Posterior cingulate gyrus (tissue), 11 donors: ENCODE results near the gene SAMD3.
"Not testable (repeated sequence)": the region's sequence is repeated elsewhere in the genome, so short reads cannot be mapped to it uniquely, and the experiment has no call there.

Experiments used
- DNase-seq, 10 donors: peaks; one replicate each; pipeline versions ENCODE4 v3.0.0 to v3.0.0-alpha.2; 2020 to 2021; ENCODE audit warnings: mixed read lengths in 3 of 10
- intact Hi-C: fragments of 100-400 bp; cut with DNase I; formaldehyde crosslinking; loops from one replicate; pipeline ENCODE4 v1.15.1; 2023

SAMD3 gene

DNA sequence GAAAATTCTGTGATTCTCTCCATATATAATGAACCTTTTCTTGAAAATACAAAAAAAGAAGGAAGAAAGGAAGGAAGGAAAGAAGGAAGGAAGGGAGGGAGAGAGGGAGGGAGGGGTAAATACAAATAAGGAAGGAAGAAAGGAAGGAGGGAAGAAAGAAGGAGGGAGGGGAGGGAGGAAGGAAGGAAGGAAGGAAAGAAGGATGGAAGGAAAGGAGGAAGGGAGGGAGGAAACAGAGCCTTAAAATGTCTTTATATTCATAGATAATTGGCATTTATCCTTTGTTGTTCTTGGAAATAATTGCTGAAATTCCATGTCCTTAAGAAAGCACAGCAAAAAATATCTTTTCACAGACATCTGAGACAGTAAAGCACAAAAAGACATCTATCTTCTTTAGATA lies 40.3 kb downstream of the SAMD3 start:
- no peak for DNase-seq
- intact Hi-C loops = no loop called here

- DNase-seq = no peak
- intact Hi-C loops = no loop called here
Measured at GRCh38 chr6:130178692-130179091, 44.1 kb downstream of the SAMD3 start.

- DNase-seq = no peak
- intact Hi-C loops = no loop called here
Measured at GRCh38 chr6:130176378-130176777, 46.4 kb downstream of the SAMD3 start.

DNA sequence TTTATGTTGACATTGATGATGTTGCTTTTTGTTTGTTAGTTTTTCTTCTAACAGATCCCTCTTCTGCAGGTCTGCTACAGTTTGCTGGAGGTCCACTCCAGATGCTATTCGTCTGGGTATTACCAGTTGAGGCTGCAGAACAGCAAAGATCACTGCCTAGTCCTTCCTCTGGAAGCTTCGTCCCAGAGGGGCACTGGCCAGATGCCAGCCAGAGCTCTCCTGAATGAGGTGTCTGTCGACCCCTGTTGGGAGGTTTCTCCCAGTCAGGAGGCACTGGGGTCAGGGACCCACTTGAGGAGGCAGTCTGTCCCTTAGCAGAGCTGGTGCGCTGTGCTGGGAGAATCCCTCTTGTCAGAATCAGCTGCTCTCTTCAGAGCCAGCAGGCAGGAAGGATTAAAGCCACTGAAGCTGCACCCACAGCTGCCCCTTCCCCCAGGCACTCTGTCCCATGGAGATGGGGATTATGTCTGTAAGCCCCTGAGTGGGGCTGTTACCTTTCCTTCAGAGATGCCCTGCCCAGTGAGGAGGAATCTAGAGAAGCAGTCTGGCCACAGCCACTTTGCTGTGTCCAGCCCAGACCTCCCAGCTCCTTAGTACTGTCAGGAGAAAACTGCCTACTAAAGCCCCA lies 49.3 kb downstream of the SAMD3 start:
- intact Hi-C loops, DNase-seq: not testable (repeated sequence)

DNA sequence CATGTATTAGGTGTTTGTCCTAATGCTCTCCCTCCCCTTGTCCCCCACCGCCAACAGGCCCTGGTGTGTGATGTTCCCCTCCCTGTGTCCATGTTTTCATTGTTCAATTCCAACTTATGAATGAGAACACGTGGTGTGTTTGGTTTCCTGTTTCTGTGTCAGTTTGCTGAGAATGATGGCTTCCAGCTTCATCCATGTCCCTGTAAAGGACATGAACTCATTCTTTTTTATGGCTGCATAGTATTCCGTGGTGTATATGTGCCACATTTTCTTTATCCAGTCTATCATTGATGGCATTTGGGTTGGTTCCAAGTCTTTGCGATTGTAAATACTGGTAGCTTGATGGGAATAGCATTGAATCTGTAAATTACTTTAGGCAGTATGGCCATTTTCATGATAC lies 52.6 kb downstream of the SAMD3 start:
- DNase-seq, intact Hi-C loops: not testable (repeated sequence)

DNA sequence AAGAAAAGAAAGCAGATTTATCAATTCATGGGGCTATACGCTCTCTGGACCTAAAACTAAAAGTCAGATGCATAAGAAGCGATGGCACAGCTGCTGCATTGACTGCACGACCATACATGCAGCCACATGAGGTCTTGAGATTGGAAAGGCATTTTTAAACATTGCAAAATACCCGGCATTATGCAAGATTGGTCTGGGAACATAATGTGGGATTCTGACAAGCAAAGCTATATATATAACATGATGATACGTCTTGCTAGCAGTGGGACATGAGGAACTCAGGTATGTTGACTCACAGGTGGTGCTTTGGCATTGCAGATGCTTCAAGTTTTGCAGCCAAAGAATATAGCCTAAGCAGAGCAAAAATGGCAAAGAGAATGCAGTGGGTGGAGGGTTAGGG lies 55.1 kb downstream of the SAMD3 start:
- no peak for DNase-seq
- intact Hi-C loops = no loop called here

DNA sequence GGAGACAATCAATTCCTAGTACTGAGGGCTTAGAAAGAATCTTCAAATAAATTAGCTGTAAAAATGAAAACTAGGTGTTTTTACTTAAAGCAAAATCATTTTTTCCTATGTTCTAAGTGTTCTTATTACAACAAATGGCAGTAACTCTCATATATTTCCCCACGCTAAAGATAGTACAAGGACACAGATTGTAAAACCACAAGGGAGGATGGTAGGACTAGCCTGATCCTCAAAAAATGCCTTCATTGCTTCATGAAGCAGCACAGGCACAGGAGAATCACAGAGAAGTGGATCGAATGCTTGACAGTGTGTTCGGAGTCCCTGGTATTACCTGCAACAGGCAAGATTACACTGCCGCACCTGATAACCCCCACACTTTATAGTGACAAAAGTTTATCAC lies 58.5 kb downstream of the SAMD3 start:
- DNase-seq = no peak
- intact Hi-C loops = no loop called here

GRCh38 chr6:130163266-130163665 lies 59.5 kb downstream of the SAMD3 start:
- intact Hi-C loops = no loop called here
- DNase-seq = no peak

- intact Hi-C loops = no loop called here
- no peak for DNase-seq
Measured at GRCh38 chr6:130162421-130162820, 60.3 kb downstream of the SAMD3 start.

DNA sequence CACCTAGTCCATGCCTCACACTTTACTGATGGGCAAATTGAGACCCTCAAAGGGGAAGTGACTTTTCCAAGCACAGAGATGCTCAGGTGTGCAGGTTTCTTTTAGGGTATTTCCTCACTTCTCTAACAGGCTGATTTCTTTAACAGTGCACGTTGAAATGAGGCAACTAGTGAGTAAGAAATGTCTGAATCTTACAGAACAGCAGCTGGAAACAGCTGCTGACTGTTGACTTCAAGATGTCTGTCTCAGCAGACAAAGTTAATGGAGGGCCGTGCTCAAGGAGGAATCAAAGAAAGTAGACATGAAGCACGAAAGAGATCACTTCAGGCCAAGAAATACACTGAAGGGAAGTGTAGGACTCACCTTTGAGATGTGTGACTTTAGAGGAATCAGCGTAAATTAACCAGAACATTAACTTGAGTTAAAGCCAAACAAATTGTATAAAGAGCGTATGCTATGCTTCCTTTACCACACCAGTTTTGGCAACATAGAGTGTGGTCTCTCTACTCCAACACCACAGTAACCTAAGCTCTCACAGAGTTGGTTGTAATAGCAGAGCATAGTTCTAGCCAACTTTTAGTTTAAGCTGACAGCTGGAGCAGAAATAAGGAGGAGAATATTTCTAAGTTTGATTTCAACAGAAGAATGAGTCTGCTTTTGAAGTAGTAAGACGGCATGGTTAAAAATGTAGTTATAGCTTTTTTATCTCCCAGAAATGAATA lies 60.9 kb downstream of the SAMD3 start:
- intact Hi-C loops = no loop called here
- DNase-seq = no peak

- intact Hi-C loops = no loop called here
- DNase-seq = no peak
Measured at GRCh38 chr6:130159956-130160355, 62.8 kb downstream of the SAMD3 start.

DNA sequence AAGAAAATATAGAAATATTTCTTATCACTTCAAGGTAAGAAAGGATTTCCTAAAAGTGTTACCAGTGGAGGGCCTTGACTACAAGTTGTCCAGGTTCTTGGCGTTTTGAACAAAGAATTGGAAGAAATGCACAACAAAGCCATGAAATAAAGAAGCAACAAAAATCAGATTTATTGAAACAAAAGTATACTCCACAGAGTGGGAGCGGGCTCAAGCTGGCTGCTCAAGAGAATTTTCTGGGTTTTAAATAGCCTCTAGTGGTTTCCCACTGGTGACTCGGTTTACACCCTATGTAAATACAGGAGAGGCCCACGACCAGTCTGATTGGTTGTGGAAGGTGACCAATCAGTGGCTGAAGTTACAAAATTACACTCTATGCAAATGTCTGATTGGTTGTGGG lies 64.2 kb downstream of the SAMD3 start:
- DNase-seq = no peak

GRCh38 chr6:130158056-130158455 lies 64.7 kb downstream of the SAMD3 start:
- intact Hi-C loops = no loop called here
- DNase-seq = no peak

More for the DNA sequence above, 64.2 kb downstream of the SAMD3 start:
- intact Hi-C loops = no loop called here

DNA sequence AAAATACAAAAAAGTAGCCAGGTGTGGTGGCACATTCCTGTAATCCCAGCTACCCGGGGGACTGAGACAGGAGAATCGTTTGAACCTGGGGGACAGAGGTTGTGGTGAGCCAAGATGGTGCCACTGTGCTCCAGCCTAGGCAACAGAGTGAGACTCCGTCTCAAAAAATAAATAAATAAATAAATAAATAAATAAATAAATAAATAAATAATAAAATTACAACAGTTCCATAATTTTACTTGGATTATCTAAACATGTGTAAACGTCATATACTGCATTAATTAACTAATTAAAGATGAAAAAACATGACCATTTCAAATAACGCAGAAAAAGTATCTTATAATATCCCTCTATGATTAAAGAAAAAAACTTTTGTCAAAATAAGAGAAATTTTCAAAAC lies 65.8 kb downstream of the SAMD3 start:
- intact Hi-C loops = no loop called here

DNA sequence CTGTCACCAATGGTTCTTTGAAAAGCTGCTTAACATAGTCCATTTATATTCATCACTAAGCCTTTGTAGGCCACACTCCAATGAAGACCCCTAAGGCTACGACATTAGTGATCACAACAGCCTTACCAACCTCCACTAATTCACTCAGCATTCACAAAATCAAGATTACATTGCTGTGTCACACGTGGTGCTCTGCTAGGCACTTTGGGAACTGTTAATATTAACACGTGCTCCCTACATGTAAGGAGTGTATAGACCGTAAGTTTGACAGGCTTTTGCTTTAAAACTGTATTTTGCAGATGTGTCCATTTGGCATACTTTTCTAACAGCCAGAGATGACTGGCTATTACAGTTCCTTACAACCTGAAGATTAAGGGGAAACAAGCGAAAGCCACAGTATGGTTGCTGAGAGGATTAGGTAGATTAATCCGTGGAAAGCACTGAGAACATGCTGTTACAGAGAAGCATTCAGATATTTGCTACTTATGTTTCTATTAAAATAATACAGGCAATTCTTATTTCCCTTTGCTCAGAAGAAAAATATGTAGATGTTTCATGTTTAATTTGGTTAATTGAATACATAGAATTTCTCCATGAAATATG lies 69.7 kb downstream of the SAMD3 start:
- intact Hi-C loops = no loop called here
- DNase-seq = no peak

More for the DNA sequence above, 65.8 kb downstream of the SAMD3 start:
- no peak for DNase-seq

DNA sequence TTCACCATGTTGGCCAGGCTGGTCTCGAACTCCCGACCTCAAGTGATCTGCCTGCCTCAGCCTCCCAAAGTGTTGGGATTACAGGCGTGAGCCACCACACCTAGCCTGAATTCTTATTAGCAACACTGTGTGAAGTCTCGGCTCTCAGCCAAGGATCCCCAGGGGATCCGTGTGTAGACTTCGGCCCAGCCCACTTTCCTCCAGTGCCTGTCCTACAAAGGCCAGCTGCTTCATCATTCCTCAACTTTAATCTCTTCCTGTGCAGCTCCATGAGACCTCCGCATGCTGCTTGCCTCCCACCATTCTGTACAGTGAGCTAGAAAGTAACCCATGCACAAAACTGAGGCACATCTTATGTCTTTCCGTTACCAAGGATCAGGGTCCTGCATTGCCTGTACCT lies 71.8 kb downstream of the SAMD3 start:
- intact Hi-C loops = no loop called here
- DNase-seq = no peak

- DNase-seq, intact Hi-C loops: not testable (repeated sequence)
Measured at GRCh38 chr6:130149016-130149415, 73.7 kb downstream of the SAMD3 start.

GRCh38 chr6:130148181-130148580 lies 74.6 kb downstream of the SAMD3 start:
- no peak for DNase-seq
- intact Hi-C loops = no loop called here

DNA sequence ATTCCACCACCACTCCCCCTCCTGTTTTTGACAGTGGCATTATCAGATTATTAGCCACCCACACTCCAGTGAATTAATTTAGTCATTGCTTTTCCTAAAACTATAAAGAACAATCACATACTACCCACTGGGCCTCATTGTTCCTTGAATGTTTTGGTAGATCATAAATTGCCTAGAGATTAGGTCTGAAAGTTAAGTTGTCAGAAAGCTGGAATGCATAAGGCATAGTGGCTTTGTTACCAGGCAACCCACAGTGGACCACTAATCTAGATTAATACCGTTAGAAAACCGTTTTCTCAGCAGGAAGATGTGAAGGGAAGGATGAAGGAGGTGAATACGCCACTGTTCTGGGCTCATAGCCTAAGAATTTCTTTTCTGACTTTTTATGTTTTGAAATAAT lies 75.6 kb downstream of the SAMD3 start:
- no peak for DNase-seq
- intact Hi-C loops = no loop called here

GRCh38 chr6:130143709-130144108 lies 79.0 kb downstream of the SAMD3 start:
- intact Hi-C loops = no loop called here
- no peak for DNase-seq

GRCh38 chr6:130140084-130140483 lies 82.7 kb downstream of the SAMD3 start:
- intact Hi-C loops = no loop called here
- DNase-seq = no peak

DNA sequence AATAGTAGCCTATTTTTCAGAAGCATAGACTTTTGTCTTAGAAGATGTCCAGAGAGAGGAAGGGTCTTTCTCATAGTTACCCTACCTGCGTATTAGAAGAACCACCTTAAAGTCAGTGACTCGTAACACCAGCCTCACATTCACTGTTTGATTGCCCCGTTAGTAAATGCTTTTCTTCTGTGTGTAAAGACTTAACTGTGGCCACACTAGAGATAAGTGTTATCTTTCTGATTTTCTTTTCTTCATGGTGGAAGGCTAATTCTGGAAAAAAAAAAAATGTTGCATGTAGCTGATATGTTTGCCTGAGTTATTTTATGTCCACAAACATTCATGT lies 83.9 kb downstream of the SAMD3 start:
- no peak for DNase-seq
- intact Hi-C loops = no loop called here
